ENCODE data around the gene MLXIPL.

MLXIPL gene

DNA sequence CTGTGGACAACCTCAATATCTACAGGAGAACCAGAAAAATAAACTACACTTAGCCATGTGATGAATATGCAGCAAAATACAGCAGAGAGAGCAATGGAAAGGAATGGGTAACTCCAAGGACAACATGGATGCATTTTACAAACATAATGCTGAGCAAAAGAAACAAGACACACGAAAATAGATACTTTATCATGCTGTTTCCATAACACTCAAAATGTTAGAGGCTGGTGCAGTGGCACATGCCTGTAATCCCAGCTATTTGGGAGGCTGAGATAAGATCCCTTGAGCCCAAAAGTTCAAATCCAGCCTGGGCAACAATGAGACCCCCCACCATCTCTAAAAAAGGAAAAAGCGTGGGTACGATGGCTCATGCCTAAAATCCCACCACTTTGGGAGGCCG is 75.1 kb downstream of the MLXIPL start:
- DNase-seq (ENCODE audit: low read depth in 2 of 2) = no peak

GRCh38 chr7:73547841-73548240 is 76.5 kb downstream of the MLXIPL start:
- DNase-seq (ENCODE audit: low read depth in 2 of 2) = no peak

DNA sequence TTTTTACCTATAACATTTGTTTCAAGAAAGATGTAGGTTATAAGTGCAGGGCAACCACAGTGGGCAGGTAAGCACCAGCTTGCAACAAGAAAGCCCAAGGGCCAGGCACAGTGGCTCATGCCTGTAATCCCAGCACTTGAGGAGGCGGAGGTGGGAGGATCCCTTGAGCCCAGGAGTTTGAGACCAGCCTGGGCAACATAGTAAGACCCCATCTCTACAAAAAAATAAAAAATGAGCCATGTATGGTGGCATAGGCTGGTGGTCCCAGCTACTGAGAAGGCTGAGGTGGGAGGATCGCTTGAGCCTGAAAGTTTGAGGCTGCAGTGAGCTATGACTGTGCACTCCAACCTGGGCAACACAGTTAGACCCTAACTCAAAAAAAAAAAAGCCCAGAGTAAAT is 79.6 kb downstream of the MLXIPL start:
- no peak for DNase-seq (ENCODE audit: low read depth in 2 of 2)

Data from stimulated activated CD8-positive, alpha-beta memory T cell treated with anti-CD3 and anti-CD28 coated beads, Interleukin-15, amount 100 ng/mL, for 48 hours (primary cell).